ENCODE results near the gene OSBP2.

- TF ChIP-seq CTCF (IDR thresholded peaks at IDR 0.05) (no peak), POLR2A (IDR thresholded peaks at IDR 0.05) (no peak)
Measured at GRCh38 chr22:30717952-30718351, 23.3 kb downstream of the OSBP2 start.

All from right lobe of liver (tissue), 4 donors.